HAP-1 (cell line): Measurements from ENCODE around the gene BAHD1.

ENCODE experiments used
- DNase-seq, 2 experiments: peaks; one replicate each; pipeline ENCODE4 v3.0.0-alpha.2; 2016 to 2020; ENCODE audit warnings: low spot score in 2 of 2
- H3K27me3 ChIP-seq: fragments of 250-450 bp; sonication (Bioruptor Pico); 2 replicates; pipeline ENCODE4 v1.5.1; 2020; ENCODE audit warnings: low read depth, mild to moderate bottlenecking, moderate library complexity
- H3K36me3 ChIP-seq: fragments of 250-450 bp; sonication (Bioruptor Pico); replicated peaks from 2 replicates; pipeline ENCODE4 v1.5.1; 2020; ENCODE audit warnings: mild to moderate bottlenecking
- H3K4me1 ChIP-seq: fragments of 250-450 bp; sonication (Bioruptor Pico); 2 replicates; pipeline ENCODE4 v1.5.1; 2020; ENCODE audit warnings: mild to moderate bottlenecking
- H3K4me3 ChIP-seq: fragments of 250-450 bp; sonication (Bioruptor Pico); 2 replicates; pipeline ENCODE4 v1.5.1; 2020; ENCODE audit warnings: mild to moderate bottlenecking, moderate library complexity
- H3K9me3 ChIP-seq: fragments of 250-450 bp; sonication (Bioruptor Pico); 2 replicates; pipeline ENCODE4 v1.5.1; 2020; ENCODE audit warnings: mild to moderate bottlenecking, moderate library complexity
- in situ Hi-C: fragments of 300-500 bp; cut with MboI; formaldehyde crosslinking; loops from 3 replicates; pipeline ENCODE4 v1.14.3; 2020; ENCODE audit warnings: low sequenced_read_pairs, inconsistent platforms, mixed read lengths

The BAHD1 gene

DNA sequence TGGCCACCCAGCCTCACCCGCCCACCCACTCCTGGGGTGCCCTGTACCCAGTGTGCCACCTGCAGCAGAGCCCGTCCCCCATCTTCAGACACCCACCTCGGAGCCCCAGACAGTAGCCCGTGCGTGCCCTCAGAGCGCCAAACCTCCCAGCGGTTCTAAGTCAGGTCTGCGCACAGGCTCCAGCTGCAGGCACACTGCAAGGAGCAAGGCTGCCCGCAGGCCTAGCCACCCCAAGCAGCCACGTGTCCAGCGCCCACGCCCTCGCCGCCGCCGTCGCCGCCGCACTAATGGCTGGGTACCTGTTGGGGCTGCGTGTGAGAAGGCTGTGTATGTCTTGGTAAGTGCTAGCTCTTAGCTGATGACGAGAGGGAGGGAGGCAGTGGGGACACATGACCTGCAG is 21.2 kb downstream of the BAHD1 start:
- in situ Hi-C loops, result no loop called here

DNA sequence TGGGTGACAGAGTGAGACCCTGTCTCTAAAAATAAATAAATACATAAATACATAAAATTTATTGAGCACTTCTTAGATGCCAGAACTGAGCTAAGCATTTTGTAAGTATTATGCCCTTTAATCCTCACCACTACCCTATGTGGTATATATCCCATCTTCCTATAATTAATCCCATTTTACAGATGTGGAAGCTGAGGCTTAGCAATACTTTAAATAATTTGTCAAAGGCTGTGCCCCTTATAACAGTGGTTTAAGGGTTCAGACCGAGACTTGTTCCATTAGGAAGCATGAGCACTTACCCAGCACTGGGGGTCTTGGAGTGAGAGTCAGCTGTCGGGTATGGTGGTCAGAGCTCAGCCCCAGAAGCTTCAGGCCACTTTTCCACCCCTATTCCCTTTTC is 22.5 kb downstream of the BAHD1 start:
- Histone ChIP-seq H3K36me3 (peaks cover 75% of the 10 kb centered on the region), H3K9me3 (no peaks in the 10 kb centered on the region), H3K4me3 (no peak overlapping the region), H3K27me3 (no peaks in the 10 kb centered on the region), H3K4me1 (no peaks in the 10 kb centered on the region)
- in situ Hi-C loops, result no loop called here
- no peak for DNase-seq

More for the DNA sequence above, 21.2 kb downstream of the BAHD1 start:
- Histone ChIP-seq H3K27me3 (no peaks in the 10 kb centered on the region), H3K4me3 (no peak overlapping the region), H3K36me3 (peaks cover 70% of the 10 kb centered on the region), H3K4me1 (no peaks in the 10 kb centered on the region), H3K9me3 (no peaks in the 10 kb centered on the region)
- no peak for DNase-seq

DNA sequence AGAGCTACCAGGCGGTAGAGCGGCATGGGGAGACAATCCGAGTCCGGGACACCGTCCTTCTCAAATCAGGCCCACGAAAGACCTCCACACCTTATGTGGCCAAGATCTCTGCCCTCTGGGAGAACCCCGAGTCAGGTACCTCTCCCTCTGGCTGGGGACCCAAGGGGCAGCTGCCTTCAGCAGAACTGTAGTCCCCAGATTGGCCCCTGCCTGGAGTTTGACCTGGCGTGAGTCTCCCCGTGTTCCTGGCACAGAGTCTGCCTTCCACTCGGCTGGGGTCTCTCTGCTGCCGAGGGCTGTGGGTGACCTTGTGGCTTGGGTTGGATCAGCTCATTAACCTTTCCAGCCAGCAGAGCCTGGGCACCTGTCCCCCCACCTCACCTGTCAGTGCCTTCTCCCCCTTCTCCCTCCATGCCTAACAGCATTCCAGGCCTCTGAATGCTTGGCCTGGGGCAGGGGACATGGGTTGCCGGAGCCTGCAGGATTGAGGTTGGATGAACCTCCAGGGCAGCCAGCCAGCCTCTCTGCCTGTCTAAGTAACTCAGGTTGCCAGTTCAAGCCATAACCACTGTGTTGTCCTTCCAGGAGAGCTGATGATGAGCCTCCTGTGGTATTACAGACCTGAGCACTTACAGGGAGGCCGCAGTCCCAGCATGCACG is 23.3 kb downstream of the BAHD1 start:
- Histone ChIP-seq H3K4me3 (no peak overlapping the region), H3K4me1 (no peaks in the 10 kb centered on the region), H3K36me3 (peaks cover 72% of the 10 kb centered on the region), H3K27me3 (no peaks in the 10 kb centered on the region), H3K9me3 (no peaks in the 10 kb centered on the region)
- no peak for DNase-seq
- in situ Hi-C loops, result no loop called here

DNA sequence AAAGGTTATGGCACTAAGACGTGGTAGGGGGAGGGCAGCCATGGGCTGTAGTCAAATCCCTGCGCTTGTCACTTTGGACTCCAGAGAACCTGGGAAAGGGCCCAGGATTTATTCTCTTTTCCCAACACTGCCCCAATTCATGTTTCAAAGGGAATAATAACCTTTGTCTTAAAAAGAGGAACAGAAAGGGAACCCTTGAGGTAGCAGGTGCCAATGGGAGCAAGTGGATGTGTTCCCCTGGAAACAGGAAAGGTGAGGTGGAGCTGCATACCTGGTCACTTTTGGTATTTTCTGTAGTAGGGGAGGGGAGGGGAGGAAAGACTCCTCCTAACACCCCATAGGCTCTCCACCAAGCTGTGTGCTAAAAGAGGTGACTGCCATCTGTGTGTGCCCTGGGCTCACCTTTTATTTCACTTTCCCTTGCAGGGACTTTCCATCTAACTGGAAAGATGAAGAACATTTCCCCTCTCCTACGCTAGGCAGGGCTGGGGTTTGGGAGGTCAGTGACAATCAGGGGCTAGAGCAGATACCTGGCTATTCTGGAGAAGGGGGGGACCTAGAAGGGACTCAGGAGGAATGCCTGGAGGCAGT is 23.9 kb downstream of the BAHD1 start:
- no peaks in the 10 kb centered on the region for H3K27me3 ChIP-seq
- no peak overlapping the region for H3K4me3 ChIP-seq
- H3K4me1 ChIP-seq, result no peaks in the 10 kb centered on the region
- in situ Hi-C loops, result no loop called here
- peaks cover 65% of the 10 kb centered on the region for H3K36me3 ChIP-seq
- H3K9me3 ChIP-seq, result no peaks in the 10 kb centered on the region
- no peak for DNase-seq

DNA sequence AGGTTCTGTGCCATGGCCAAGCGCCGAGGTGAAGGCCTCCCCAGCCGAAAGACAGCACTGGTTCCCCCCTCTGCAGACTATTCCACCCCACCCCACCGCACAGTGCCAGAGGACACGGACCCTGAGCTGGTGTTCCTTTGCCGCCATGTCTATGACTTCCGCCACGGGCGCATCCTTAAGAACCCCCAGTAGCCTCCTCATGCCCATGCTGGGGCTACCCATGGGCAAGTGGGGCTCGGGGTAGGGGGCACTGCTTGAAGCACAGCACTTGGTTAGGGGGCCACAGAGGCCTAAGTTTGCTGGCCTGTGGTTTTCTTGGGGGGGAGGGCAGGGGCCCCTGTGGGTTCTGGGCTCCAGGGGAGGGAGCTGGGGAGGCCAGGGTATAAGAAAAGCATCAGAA is 25.2 kb downstream of the BAHD1 start:
- in situ Hi-C loops, result no loop called here
- H3K9me3 ChIP-seq, result no peaks in the 10 kb centered on the region
- H3K36me3 ChIP-seq, result peaks cover 56% of the 10 kb centered on the region
- H3K27me3 ChIP-seq, result no peaks in the 10 kb centered on the region
- no peak overlapping the region for H3K4me3 ChIP-seq
- no peak for DNase-seq
- peaks cover 6% of the 10 kb centered on the region for H3K4me1 ChIP-seq

DNA sequence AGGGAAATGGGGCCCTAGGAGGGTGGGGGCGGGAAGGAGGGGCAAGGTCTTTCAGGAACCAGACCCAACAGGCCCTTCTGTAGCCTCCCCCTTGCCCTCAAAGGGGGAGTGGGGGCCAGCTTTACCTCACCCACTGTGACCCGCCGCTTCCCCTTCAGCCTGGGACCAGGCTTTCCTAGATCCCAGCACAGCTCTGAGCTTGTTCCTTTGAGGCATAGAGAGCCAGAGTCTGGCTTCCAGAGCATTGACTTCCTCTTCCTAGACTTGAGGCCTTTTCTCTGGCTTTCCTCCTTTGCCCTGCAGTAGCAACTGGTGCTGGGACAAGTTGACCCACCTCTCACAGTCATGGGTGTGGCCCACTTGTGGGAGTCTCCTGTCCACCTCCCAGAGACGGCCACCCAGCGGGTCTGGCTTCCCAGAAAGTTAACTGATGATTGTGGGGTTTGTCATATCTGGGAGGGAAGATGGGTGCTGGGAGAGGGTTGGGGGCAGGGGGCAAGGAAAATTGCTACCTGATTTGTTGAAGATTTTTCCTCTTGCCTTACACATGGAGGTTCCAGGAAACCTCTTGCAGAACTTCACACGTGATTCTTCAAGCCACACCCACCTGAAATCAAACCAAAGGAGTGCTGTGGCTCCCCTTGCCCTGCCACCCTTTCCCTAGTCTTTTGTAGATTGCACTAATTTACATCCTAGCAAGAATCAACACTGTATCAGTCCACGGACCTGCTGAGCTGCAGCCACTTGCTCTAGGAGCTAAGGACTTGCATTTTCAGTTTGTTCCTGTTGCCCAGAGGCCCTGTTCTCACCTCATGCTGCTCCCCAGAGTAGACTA is 25.9 kb downstream of the BAHD1 start:
- no peak overlapping the region for H3K4me3 ChIP-seq
- no peaks in the 10 kb centered on the region for H3K27me3 ChIP-seq
- DNase-seq, result no peak
- H3K9me3 ChIP-seq, result no peaks in the 10 kb centered on the region
- H3K4me1 ChIP-seq, result peaks cover 6% of the 10 kb centered on the region
- in situ Hi-C loops, result no loop called here
- peaks cover 52% of the 10 kb centered on the region for H3K36me3 ChIP-seq

DNA sequence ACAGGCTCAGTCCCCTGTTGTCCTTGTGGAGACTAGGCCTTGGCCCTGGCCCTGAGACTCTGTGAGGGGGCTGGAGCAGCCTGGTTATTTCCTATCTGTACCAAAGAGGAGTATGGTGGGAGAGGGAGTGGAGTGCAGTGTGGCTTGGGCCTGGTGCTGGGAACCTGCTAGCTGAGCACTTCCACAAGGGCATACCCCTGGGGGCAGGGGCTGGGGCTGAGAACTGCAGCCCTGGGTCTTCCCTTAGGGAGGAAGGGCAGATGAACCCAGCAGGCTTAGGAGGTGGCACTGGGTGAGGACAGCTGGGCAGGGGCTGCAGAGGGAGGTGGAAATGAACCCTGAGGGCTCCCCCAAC is 26.5 kb downstream of the BAHD1 start:
- Histone ChIP-seq H3K4me3 (no peak overlapping the region), H3K36me3 (peaks cover 46% of the 10 kb centered on the region), H3K27me3 (no peaks in the 10 kb centered on the region), H3K9me3 (no peaks in the 10 kb centered on the region), H3K4me1 (peaks cover 8% of the 10 kb centered on the region)
- no peak for DNase-seq
- in situ Hi-C loops, result no loop called here

DNA sequence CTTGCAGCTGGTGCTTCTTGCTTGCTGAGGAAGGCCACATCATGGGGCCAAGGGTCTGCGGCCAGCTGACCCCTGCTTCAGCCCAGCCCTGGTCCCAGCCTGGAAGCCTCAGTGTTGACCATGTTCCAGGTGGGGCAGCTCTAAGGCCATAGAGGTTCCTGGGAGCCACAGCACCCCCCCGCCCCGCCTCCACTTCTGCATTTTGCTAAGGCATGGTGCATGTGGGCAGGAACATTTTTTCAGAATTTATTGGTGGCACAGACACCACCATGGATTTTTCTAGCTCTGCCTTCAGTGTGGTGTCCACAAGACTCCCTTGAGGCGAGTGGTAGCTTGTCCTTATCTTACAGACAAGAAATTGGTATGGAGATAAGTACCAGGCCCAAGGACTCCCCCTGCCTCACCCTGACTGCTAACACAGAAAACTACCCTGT is 28.2 kb downstream of the BAHD1 start:
- in situ Hi-C loops, result no loop called here
- no peaks in the 10 kb centered on the region for H3K9me3 ChIP-seq

DNA sequence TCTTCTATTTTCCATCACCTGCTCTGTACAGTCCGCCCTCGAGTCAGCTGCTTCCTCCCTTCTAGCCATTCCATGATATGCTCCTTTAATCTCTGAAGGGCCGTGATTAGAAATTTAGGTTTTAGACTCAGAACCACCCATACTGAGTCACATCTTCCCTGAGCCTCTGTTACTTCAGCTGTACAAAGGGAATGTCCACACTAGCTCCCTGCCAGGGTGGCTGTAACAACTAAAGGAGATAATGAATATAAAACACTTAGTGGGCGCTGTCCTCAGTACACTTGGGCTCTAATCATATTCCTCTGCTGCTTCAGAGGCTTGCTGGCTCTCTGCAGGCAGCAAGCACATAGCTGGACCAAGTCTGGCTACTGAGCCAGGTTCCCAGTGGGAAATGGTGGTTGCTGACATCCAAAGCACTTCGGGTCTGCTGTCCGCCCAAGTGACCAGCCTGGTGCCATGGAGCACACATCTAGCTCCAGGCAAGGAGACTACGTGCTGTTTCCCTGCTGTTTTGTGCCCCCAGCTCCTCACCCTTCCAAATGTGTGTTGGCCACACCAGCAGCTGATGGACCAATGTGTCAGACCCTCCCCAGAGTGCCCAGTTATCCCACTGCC is 29.1 kb downstream of the BAHD1 start:
- Histone ChIP-seq H3K4me3 (no peak overlapping the region), H3K36me3 (peaks cover 21% of the 10 kb centered on the region), H3K27me3 (no peaks in the 10 kb centered on the region), H3K9me3 (no peaks in the 10 kb centered on the region), H3K4me1 (peaks cover 8% of the 10 kb centered on the region)
- no peak for DNase-seq
- in situ Hi-C loops, result no loop called here

More for the DNA sequence above, 28.2 kb downstream of the BAHD1 start:
- Histone ChIP-seq H3K4me3 (no peak overlapping the region), H3K4me1 (peaks cover 8% of the 10 kb centered on the region), H3K36me3 (peaks cover 31% of the 10 kb centered on the region), H3K27me3 (no peaks in the 10 kb centered on the region)
- no peak for DNase-seq

DNA sequence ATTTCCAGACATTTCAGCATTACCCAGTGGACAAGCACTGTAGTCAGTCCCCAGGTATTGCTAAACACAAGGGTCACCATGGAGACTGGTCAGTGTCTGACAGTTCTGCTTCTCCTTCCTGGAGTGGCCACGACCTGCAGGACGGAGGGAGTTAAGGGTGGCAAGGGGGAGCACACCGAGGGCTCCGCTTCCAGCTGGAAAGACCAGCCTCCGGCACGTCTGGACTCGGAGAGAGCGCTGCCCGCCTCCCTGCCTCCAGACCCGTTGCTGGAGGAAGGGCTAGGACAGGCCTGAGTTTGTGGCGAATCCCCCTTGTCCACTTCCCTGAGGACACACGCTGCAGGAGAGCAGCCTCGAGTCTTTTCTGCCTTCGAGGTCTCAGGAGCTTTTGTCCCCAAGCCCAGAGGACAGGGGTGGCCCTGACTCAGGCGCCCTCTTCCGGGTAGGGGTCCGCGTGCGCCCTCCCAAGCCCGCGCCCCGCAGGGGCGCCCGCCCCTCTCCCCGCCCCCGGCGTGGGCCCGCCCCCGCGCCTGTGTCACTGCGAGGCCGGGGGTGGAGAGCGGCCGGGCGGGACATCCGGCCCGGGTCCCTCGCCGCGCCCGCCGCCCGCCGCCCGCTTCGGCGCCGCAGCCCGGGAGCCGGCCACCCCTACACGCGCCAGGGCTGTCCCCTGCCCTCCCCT is 29.8 kb downstream of the BAHD1 start, which contains the start of gene CHST14:
CHST14 (plus strand) TSS at position 562 of the 682 bp plus-strand sequence. CDS start 230 bp downstream, outside the sequence.
- Histone ChIP-seq H3K4me3 (peak within 1 kb of the TSS; percentile 56), H3K36me3 (peaks cover 14% of the 10 kb centered on the region), H3K4me1 (peaks cover 8% of the 10 kb centered on the region), H3K9me3 (no peaks in the 10 kb centered on the region), H3K27me3 (no peaks in the 10 kb centered on the region)
- DNase-seq, result peak; percentile 54 to 80
- in situ Hi-C loops, result no loop called here

DNA sequence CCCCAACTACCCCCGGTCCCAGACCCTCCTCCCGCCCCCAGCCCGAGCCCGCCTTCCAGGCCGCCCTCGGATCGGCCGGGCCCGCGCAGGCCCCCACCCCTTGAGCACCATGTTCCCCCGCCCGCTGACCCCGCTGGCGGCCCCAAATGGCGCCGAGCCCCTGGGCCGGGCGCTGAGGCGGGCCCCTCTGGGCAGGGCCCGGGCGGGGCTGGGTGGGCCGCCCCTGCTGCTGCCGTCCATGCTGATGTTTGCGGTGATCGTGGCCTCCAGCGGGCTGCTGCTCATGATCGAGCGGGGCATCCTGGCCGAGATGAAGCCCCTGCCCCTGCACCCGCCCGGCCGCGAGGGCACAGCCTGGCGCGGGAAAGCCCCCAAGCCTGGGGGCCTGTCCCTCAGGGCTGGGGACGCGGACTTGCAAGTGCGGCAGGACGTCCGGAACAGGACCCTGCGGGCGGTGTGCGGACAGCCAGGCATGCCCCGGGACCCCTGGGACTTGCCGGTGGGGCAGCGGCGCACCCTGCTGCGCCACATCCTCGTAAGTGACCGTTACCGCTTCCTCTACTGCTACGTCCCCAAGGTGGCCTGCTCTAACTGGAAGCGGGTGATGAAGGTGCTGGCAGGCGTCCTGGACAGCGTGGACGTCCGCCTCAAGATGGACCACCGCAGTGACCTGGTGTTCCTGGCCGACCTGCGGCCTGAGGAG is 30.5 kb downstream of the BAHD1 start:
- in situ Hi-C loops, result no loop called here
- Histone ChIP-seq H3K9me3 (no peaks in the 10 kb centered on the region), H3K4me1 (peaks cover 8% of the 10 kb centered on the region), H3K27me3 (no peaks in the 10 kb centered on the region), H3K36me3 (peaks cover 10% of the 10 kb centered on the region), H3K4me3 (peak overlapping the region; percentile 56)
- peak in 1 of 2 experiments; percentile 34 for DNase-seq

DNA sequence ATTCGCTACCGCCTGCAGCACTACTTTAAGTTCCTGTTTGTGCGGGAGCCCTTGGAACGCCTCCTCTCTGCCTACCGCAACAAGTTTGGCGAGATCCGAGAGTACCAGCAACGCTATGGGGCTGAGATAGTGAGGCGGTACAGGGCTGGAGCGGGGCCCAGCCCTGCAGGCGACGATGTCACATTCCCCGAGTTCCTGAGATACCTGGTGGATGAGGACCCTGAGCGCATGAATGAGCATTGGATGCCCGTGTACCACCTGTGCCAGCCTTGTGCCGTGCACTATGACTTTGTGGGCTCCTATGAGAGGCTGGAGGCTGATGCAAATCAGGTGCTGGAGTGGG is 31.0 kb downstream of the BAHD1 start:
- peak in 1 of 2 experiments; percentile 31 for DNase-seq
- peaks cover 7% of the 10 kb centered on the region for H3K36me3 ChIP-seq
- peak overlapping the region; percentile 56 for H3K4me3 ChIP-seq
- no peaks in the 10 kb centered on the region for H3K9me3 ChIP-seq
- no peaks in the 10 kb centered on the region for H3K27me3 ChIP-seq
- in situ Hi-C loops, result no loop called here
- peaks cover 8% of the 10 kb centered on the region for H3K4me1 ChIP-seq

DNA sequence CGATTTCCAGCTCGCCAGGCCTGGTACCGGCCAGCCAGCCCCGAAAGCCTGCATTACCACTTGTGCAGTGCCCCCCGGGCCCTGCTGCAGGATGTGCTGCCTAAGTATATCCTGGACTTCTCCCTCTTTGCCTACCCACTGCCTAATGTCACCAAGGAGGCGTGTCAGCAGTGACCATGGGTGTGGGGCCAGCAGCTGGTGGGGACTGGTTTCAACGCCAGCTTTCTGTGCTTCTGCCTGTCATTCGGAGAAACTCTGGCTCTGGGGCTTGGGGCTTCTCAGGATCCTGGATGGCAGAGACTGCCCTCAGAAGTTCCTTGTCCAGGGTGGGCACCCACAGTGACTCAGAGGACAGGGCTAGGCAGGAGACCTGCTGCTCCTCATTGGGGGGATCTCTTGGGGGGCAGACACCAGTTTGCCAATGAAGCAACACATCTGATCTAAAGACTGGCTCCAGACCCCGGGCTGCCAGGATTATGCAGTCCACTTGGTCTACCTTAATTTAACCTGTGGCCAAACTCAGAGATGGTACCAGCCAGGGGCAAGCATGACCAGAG is 31.5 kb downstream of the BAHD1 start:
- DNase-seq, result no peak
- Histone ChIP-seq H3K9me3 (no peaks in the 10 kb centered on the region), H3K36me3 (peaks cover 4% of the 10 kb centered on the region; the same call in 1 of the 2 replicates), H3K27me3 (no peaks in the 10 kb centered on the region), H3K4me1 (peaks cover 8% of the 10 kb centered on the region), H3K4me3 (peak overlapping the region; percentile 56)
- in situ Hi-C loops, result no loop called here
